ENCODE results near the gene RARA.
A peak's percentile ranks its signal among the peaks of the same experiment; 100 is the strongest.

The RARA gene

DNA sequence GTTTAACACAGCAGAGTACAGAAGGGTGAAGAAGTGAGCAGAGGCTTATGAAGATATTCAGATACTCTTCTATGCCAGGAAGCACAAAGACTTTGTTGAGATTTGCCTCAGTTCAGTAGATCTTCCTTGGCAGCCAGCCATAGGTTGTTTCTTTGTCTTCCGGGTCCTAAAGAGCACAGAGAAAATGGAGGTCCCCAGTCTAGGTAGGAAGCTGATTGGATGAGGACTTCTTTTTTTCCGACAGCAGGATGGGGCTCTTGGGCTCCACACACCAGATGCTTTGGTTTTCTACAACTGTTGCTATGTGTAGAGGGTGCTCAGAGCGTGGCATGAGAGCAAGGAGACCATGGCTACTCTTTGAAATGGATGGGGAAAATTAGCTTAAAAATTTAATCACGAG lies 29.6 kb upstream of the RARA start:
- TF ChIP-seq FOXP2 (optimal IDR thresholded peaks at IDR 0.05; ENCODE audit: control extremely low read depth, extremely low read length, insufficient read depth), result no peak
- TF ChIP-seq POLR2AphosphoS5 (IDR thresholded peaks at IDR 0.05; ENCODE audit: borderline replicate concordance, low read depth, low read length), result no peak
- TF ChIP-seq EZH2 (IDR thresholded peaks at IDR 0.05), result no peak
- no peak overlapping the region for H3K27ac ChIP-seq
- H3K36me3 ChIP-seq (ENCODE audit: insufficient read depth, low read length), result peaks cover 54% of the 10 kb centered on the region
- DNase-seq (ENCODE audit: low read depth, low spot score), result no peak
- no peaks in the 10 kb centered on the region for H3K9me3 ChIP-seq (ENCODE audit: low read depth, low read length)
- H3K9ac ChIP-seq (ENCODE audit: insufficient read length), result no peak overlapping the region
- no peak overlapping the region for H3K4me3 ChIP-seq

DNA sequence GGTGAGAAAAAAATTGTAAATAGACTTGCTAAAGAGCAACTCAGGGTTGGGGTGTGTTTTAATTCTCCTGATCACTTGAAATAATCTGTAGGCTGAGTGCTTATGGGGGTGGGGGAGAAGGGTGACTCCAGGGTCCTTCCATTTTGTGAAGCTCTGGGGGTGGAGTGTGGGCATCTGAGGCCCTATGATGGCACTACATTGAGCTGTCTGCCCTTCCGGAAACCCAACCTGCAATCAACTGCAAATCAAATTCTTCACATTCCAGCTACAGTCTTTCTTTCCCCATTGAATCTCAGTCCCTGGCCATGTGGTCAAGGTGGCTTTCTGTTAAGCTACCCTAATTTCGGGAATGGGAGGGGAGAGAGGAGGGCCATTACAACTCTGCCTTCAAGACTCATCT lies 27.3 kb upstream of the RARA start:
- no peak for DNase-seq (ENCODE audit: low read depth, low spot score)
- Histone ChIP-seq H3K27ac (no peak overlapping the region), H3K9ac (ENCODE audit: insufficient read length) (no peak overlapping the region), H3K36me3 (ENCODE audit: insufficient read depth, low read length) (peaks cover 40% of the 10 kb centered on the region), H3K4me3 (no peak overlapping the region), H3K9me3 (ENCODE audit: low read depth, low read length) (no peaks in the 10 kb centered on the region)
- TF ChIP-seq POLR2AphosphoS5 (IDR thresholded peaks at IDR 0.05; ENCODE audit: borderline replicate concordance, low read depth, low read length), result no peak
- TF ChIP-seq FOXP2 (optimal IDR thresholded peaks at IDR 0.05; ENCODE audit: control extremely low read depth, extremely low read length, insufficient read depth), result no peak
- no peak for TF ChIP-seq EZH2 (IDR thresholded peaks at IDR 0.05)

DNA sequence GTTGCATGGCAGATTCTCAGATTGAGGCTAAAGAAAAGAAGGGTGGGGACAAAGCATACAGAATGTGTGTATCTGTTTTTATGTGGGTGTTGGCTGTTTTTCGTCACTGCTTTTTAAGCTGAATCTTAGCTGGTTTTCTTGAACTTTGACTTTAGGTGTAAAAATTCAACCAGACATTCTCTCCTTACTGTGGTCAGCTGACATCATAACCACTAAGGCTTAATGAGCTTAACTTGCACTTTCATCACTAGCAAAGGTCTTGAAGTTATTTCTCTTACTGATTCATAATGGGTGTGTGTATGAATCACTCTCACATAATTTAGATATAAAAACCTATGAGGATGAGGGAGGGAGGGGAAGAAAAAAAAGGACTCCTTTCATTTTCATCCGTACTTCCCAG lies 25.3 kb upstream of the RARA start:
- H3K9ac ChIP-seq (ENCODE audit: insufficient read length), result no peak overlapping the region
- H3K4me3 ChIP-seq, result no peak overlapping the region
- DNase-seq (ENCODE audit: low read depth, low spot score), result no peak
- H3K27ac ChIP-seq, result no peak overlapping the region
- H3K36me3 ChIP-seq (ENCODE audit: insufficient read depth, low read length), result peaks cover 25% of the 10 kb centered on the region
- no peak for TF ChIP-seq FOXP2 (optimal IDR thresholded peaks at IDR 0.05; ENCODE audit: control extremely low read depth, extremely low read length, insufficient read depth)
- TF ChIP-seq POLR2AphosphoS5 (IDR thresholded peaks at IDR 0.05; ENCODE audit: borderline replicate concordance, low read depth, low read length), result no peak
- no peak for TF ChIP-seq EZH2 (IDR thresholded peaks at IDR 0.05)
- H3K9me3 ChIP-seq (ENCODE audit: low read depth, low read length), result no peaks in the 10 kb centered on the region

DNA sequence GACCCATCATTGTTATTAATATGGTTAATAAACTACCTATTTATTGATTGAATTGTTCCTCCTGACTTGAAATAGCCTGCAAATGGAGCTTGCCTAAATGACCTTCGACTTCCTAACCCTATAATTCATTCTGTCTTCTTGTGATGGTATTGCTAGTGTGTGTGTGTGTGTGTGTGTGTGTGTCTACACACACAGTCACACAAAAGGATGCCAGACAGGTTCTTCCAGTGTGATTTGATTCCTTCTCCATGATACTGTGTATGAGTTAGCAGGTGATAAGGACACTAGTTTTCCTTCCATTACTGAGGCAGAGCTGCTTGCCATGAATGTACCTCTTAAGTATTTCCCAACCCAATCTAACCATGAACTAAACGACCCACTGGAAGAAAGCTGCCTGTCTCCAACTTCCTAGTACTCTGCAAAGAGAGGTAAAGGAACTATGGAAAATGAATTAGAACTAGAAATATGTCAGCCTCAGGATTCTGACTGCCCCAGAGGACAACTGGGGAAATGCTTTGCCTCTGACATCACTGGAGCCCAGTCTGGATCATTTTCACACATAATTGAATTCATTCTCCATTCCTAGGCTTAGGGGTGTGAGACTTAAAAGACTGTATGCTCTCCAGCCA lies 24.8 kb upstream of the RARA start:
- Histone ChIP-seq H3K9me3 (ENCODE audit: low read depth, low read length) (no peaks in the 10 kb centered on the region), H3K36me3 (ENCODE audit: insufficient read depth, low read length) (peaks cover 22% of the 10 kb centered on the region), H3K9ac (ENCODE audit: insufficient read length) (no peak overlapping the region), H3K27ac (0 out of 2 replicates have a peak overlapping the region, but pooled peaks have one; percentile 53), H3K4me3 (no peak overlapping the region)
- TF ChIP-seq POLR2AphosphoS5 (IDR thresholded peaks at IDR 0.05; ENCODE audit: borderline replicate concordance, low read depth, low read length), result no peak
- no peak for TF ChIP-seq FOXP2 (optimal IDR thresholded peaks at IDR 0.05; ENCODE audit: control extremely low read depth, extremely low read length, insufficient read depth)
- no peak for TF ChIP-seq EZH2 (IDR thresholded peaks at IDR 0.05)
- no peak for DNase-seq (ENCODE audit: low read depth, low spot score)

DNA sequence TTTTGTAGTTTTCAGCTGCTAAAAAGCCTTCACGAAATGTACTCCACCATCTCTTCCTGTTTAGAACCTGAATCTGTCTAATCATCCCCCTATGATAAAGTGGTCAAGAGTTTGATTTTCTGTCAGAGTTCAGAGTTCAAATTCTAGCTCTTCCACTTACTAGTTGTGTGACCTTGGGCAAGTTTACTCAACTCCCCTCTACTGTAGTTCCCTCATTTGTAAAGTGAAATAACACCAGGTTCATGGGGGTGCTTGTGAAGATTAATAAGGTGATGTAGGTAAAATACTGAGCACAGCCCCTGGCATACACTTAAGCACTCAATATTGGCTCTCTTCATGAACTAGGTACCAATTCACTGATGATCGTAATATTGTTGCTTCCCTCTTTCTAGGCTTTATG lies 22.5 kb upstream of the RARA start:
- peaks cover 27% of the 10 kb centered on the region for H3K36me3 ChIP-seq (ENCODE audit: insufficient read depth, low read length)
- TF ChIP-seq EZH2 (IDR thresholded peaks at IDR 0.05) (no peak), POLR2AphosphoS5 (IDR thresholded peaks at IDR 0.05; ENCODE audit: borderline replicate concordance, low read depth, low read length) (no peak), FOXP2 (optimal IDR thresholded peaks at IDR 0.05; ENCODE audit: control extremely low read depth, extremely low read length, insufficient read depth) (no peak)
- DNase-seq (ENCODE audit: low read depth, low spot score), result no peak
- peak overlapping the region; percentile 9; the same call in 1 of the 2 replicates for H3K27ac ChIP-seq
- H3K4me3 ChIP-seq, result no peak overlapping the region
- H3K9ac ChIP-seq (ENCODE audit: insufficient read length), result no peak overlapping the region
- no peaks in the 10 kb centered on the region for H3K9me3 ChIP-seq (ENCODE audit: low read depth, low read length)

DNA sequence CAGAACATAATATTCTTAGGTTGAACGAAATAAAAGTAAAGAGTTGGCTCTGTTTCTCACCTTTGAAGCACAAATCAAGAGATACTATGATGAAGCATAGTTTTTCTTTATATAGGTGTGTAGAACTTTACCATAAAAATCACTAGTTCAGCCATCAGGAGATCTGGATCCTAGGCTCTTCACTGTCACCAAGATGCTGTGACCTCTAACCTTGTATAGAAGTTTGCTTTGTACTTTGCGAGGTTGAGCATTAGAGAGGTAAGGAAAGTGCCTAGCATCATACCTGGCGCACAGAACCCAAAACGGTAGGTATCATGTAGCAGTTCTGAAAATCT lies 21.9 kb upstream of the RARA start:
- peak overlapping the region; percentile 9; the same call in 1 of the 2 replicates for H3K27ac ChIP-seq
- no peaks in the 10 kb centered on the region for H3K9me3 ChIP-seq (ENCODE audit: low read depth, low read length)
- H3K9ac ChIP-seq (ENCODE audit: insufficient read length), result peak overlapping the region; percentile 4
- TF ChIP-seq POLR2AphosphoS5 (IDR thresholded peaks at IDR 0.05; ENCODE audit: borderline replicate concordance, low read depth, low read length) (no peak), FOXP2 (optimal IDR thresholded peaks at IDR 0.05; ENCODE audit: control extremely low read depth, extremely low read length, insufficient read depth) (no peak), EZH2 (IDR thresholded peaks at IDR 0.05) (no peak)
- no peak for DNase-seq (ENCODE audit: low read depth, low spot score)
- H3K36me3 ChIP-seq (ENCODE audit: insufficient read depth, low read length), result peaks cover 31% of the 10 kb centered on the region
- H3K4me3 ChIP-seq, result peak overlapping the region; percentile 61

DNA sequence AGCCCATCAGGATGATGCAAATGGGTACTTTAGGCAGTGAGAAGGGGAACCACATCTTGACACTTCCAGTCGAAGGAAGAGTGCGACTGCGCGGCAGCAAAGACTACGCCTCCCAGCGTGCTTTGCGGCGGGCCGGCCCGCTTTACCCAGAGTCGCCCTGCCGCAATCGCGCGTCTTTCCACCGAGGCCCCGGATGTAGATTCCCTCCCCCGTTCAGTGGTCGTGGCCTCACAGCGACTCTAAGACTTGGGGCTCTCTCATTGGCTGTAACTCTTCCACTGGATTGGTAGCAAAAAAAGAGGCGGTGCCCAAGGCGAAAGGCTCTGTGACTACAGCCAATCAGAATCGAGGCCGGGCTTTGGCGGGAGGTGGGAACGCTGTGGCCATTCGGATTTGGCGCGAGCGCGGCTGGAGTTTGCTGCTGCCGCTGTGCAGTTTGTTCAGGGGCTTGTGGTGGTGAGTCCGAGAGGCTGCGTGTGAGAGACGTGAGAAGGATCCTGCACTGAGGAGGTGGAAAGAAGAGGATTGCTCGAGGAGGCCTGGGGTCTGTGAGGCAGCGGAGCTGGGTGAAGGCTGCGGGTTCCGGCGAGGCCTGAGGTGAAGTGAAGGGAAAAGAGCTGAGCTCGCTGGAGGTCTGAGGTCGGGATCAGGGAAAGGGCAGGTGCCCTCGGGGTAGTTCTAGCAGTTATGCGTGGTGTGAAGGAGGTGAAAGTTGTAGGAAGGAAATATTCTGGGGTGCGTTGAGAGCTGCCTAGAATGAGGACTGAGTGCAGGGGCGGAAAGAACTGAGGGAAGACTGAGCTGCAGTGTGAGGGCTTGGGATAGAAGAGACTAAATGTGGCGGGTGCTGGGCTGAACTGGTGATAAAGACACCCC lies 21.2 kb upstream of the RARA start, which contains the start of gene CDC6:
TSS of gene CDC6 (plus strand) at position 386 of the 876 bp plus-strand sequence. CDS start 1,542 bp downstream, outside the sequence.
- H3K9me3 ChIP-seq (ENCODE audit: low read depth, low read length), result no peaks in the 10 kb centered on the region
- TF ChIP-seq EZH2 (IDR thresholded peaks at IDR 0.05) (no peak), POLR2AphosphoS5 (IDR thresholded peaks at IDR 0.05; ENCODE audit: borderline replicate concordance, low read depth, low read length) (peak; percentile 93)
- peak; percentile 98 for DNase-seq (ENCODE audit: low read depth, low spot score)
- peak within 1 kb of the TSS; percentile 100 for H3K4me3 ChIP-seq
- peak within 1 kb of the TSS; percentile 93 for H3K27ac ChIP-seq
- H3K36me3 ChIP-seq (ENCODE audit: insufficient read depth, low read length), result peaks cover 31% of the 10 kb centered on the region
- peak within 1 kb of the TSS; percentile 99 for H3K9ac ChIP-seq (ENCODE audit: insufficient read length)

DNA sequence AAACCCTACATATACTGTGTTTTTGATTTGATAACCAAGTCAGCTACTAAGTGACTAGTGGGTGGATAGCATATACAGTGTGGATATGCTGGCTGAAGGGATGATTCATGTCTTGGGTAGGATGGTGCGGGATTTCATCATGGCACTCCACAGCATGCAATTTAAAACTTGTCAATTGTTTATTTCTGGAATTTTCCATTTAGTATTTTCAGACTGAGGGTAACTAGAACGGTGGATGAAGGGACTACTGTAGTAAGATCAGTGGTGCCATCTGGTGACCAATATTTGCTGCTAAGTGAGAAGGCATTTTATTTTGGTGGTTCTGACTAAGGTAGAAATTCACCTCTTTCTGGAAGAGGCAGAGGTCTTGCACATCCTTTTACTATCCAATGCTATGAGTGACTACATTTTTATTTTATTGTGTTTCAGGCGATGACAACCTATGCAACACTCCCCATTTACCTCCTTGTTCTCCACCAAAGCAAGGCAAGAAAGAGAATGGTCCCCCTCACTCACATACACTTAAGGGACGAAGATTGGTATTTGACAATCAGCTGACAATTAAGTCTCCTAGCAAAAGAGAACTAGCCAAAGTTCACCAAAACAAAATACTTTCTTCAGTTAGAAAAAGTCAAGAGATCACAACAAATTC lies 18.2 kb upstream of the RARA start:
- no peak for DNase-seq (ENCODE audit: low read depth, low spot score)
- Histone ChIP-seq H3K27ac (0 out of 2 replicates have a peak overlapping the region, but pooled peaks have one; percentile 10), H3K9ac (ENCODE audit: insufficient read length) (peak overlapping the region; percentile 37), H3K4me3 (peak overlapping the region; percentile 25; the same call in 1 of the 2 replicates), H3K9me3 (ENCODE audit: low read depth, low read length) (no peaks in the 10 kb centered on the region), H3K36me3 (ENCODE audit: insufficient read depth, low read length) (peaks cover 59% of the 10 kb centered on the region)
- TF ChIP-seq FOXP2 (optimal IDR thresholded peaks at IDR 0.05; ENCODE audit: control extremely low read depth, extremely low read length, insufficient read depth) (no peak), POLR2AphosphoS5 (IDR thresholded peaks at IDR 0.05; ENCODE audit: borderline replicate concordance, low read depth, low read length) (no peak)
